ENCODE data around the gene FMN2.

The FMN2 gene

DNA sequence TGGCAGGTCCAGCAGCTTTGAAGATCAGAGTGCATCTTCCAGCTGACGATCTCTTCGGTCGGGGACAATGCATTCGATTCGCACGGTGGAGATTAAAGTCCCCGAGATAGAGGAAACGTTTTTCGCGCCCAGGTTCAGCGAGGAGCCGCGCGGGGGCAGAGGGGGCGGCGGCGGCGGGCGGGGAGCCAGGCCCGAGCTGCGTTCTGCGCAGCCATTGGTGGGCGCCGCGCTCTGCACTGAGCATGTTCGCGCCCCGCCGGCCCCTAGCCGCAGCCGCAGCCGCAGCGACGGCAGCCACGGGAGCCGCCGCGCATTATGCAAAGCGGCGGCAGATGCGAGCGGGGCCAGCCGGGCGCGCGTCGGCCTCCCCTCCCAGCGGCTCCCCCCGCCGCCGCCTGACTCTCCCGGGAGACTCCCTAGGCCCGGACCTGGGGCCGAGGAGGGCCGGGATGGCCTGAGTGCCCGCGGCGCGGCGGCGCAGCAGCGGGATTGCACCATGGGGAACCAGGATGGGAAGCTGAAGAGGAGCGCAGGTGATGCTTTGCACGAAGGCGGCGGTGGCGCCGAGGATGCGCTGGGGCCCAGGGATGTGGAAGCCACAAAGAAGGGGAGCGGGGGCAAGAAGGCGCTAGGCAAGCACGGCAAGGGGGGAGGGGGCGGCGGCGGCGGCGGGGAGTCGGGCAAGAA is at the start of gene FMN2:
Gene FMN2, plus strand, starts transcription at position 270 of the 687 bp plus-strand sequence. Its CDS starts 227 bp downstream, at position 497.
- DNase-seq (ENCODE audit: low read depth) = no peak

DNA sequence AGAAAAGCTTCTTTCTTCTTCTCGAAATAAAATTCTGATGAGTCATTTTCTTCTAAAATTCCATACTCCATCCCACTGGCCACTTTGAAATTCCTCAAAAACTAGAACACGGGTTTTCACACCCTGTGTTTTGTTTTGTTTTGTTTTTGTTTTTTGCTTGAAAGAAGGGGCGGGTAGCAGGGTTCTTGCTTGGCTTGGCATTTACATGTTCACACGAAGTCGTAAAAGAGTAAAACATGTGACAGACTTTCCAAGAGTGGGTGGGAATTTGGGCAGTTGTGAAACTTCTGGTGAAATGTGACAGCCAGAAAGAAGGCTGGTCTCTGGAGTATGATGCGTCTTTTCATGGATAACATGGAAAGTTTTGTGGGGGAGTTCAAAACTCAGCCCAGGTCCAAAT is 47.1 kb upstream of the FMN2 start:
- DNase-seq (ENCODE audit: low read depth) = no peak

DNA sequence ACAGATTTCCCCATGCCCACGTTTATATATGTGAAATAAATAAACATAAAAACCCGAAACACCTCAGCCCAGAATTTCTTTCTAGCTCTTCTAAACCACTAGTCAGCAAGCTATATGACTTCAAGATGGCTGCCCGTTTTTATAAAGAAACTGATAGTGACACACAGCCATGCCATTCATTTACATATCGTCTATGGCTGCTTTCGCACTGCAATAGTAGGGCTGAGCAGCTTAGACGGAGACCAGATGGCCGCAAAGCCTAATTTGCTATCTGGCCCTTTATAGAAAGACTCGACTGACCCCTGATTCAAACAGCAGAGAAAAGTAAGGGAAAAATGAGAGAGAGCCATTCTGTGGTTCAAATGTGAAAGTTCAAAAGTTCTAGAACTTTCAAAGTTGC is 45.7 kb upstream of the FMN2 start:
- DNase-seq (ENCODE audit: low read depth) = no peak

DNA sequence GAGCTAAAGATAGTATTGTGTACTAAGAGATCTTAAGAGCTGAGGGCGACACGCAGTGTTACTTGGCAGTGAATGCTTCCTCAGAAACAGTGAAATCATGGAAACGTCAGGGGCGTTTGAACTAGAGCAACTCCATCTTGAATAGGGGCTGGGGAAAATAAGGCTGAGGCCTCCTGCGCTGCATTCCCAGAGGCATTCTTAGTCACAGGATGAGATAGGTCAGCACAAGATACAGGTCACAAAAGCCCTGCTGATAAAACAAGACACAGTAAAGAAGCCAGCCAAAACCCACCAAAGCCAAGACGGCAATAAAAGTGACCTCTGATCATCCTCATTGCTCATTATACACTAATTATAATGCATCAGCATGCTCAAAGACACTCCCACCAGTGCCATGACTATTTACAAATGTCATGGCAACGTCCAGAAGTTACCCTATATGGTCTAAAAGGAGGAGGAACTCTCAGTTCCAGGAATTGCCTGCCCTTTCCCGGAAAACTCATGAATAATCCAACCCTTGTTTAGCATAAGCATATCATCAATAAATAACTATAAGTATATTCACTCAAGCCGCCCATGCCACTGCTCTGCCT is 37.5 kb upstream of the FMN2 start:
- DNase-seq (ENCODE audit: low read depth) = no peak

DNA sequence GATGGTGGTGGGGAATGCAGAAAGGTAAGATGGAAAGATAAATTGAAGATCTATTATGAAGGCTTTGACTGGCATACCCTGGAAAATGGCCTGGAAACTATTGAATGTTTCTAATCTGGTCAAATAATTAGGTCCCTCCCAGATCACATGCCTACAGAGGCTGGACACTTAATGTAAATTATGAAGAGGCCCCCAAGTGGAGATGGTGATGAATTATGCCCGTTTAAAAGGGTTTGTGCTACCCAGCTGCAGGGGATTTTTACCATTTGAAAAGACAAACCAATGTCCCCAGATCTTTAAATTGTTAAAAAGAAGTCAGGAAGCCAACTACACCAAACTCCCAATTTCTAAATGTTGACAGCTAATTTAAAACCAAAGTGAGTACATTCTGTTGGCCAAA is 35.7 kb upstream of the FMN2 start:
- no peak for DNase-seq (ENCODE audit: low read depth)

DNA sequence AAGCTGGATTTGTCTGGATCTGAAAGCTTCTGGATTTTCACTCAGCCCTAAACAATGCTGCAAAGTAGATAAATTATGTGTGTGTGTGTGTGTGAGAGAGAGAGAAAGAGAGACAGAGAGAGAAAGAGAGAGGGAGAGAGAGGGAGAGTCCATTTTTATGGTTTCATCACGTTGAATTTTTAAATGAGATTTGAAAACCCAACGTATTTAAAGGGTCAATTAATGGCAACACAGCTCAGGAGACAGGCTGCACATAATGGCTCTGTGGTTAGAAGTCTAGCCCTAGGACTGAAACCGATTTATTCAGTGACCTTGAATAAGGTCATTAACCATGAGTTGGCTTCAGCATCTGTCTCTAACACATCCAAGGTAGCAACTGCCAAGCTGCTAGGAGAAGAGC is 35.3 kb upstream of the FMN2 start:
- no peak for DNase-seq (ENCODE audit: low read depth)

DNA sequence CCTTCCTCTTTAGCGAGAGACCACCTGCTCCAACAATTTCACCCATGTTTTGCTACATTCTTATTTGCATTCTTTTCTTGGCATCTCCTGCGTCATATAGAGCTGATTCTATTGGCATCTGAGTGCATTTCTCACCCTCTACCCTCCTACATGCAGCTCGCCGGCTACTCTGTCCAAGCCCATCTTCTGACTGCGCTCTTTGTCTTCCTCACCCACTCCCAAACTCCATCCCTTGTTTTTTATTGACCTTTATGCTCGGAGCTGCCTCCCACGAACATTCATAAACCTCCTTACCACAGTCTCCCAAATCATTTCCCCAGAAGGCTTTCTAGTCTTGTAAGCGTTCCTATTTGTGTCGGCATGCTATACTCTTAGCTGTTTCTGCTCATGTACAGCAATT is 33.6 kb upstream of the FMN2 start:
- no peak for DNase-seq (ENCODE audit: low read depth)

DNA sequence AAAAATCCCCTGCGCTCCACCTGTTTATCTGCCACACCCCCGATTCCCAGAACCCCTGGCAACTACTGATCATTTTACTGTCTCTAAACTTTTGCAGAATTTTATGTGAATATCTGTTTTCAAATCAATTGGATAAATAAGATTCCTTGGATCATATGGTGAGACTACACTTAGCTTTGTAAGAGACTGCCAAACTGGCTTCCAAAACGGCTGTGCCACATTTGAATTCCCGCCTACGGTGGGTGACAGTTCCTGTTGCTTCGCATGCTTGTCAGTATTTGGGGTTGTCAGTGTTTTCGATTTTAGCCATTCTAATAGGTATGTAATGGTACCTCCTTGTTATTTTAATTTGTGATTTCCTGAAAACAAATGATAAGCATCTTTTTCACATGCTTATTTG is 22.7 kb upstream of the FMN2 start:
- DNase-seq (ENCODE audit: low read depth) = no peak

DNA sequence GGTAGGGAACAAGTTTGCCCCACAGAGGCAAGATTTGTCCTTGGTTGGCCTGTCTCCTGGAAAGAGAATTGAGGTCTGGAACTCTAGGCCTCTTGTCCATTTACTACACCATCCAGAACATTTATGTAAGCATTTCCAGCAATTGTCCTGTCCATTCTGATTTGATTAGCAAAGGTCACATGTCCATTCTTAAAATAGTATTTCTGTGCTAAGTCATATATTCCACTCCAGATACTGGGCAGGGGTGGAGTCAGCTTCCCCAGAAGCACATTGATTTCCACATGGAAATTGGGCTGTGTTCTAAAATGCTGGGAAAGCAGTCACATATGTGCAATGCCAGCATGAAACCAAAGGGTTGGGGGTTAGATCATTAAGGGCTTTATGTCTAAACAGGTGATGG is 21.5 kb upstream of the FMN2 start:
- no peak for DNase-seq (ENCODE audit: low read depth)

DNA sequence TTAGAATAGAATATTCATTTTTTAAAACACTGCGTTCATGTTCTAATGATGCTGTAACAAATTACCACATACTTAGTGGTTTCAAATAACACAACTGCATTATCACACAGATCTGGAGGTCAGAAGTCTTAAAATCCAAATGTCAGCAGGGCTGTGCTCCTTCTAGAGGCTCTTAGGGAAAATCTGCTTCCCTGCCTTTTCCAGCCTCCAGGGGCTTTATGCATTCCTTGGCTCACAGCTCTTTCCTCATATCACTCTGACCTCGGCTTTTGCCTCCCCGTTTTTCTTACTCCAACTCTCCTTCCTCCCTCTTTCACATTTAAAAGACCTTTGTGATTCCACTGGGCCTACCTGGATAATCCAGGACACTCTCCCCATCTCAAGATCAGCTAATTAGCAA is 18.6 kb upstream of the FMN2 start:
- no peak for DNase-seq (ENCODE audit: low read depth)

DNA sequence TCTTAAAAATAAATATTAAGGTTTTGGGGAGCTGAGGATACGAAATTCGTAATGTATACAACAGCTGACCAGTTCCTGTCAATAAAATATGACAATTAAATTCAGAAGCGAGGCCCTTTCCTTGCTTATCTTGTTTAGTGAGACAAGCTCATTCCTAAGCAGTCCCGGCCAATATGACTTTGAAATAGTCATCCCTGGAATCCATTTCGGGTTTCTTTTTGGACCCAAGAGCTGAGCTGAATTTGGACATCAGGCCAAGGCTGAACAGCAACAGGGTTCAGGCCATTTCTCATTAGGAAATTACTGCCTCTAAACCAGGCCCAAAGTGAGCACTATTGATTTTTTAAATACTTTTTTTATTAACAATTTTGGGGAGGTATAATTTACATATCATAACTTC is 17.3 kb upstream of the FMN2 start:
- DNase-seq (ENCODE audit: low read depth) = no peak

DNA sequence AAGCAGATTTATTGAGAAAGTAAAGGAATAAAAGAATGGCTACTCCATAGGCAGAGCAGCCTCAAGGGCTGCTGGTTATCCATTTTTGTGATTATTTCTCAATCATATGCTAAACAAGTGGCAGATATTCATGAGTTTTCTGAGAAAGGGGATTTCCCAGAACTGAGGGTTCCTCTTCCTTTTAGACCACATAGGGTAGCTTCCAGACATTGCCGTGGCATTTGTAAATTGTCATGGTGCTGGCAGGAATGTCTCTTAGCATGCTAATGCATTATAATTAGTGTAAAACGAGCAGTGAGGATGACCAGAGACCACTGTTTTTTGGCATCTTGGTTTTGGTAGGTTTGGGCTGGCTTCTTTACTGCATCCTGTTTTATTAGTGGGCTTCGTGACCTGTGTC is 16.8 kb upstream of the FMN2 start:
- no peak for DNase-seq (ENCODE audit: low read depth)

DNA sequence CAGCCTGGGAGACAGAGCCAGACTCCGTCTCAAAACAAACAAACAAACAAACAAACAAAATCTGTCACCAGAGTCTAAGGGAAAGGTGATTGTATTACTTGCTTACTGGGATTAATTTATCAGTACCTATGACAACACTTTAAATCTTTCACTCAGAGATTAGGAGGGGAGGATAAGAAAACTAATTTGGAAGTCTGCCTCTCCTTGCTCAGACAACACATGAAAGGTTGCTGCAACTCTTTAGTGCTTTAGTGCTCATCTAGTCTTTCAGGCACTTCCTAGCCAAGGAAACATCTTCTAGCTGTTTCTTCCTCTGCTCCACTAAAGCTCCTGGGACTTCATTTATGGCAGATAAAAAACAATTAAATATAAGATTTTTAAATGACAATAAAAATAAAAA is 7.3 kb upstream of the FMN2 start:
- DNase-seq (ENCODE audit: low read depth) = no peak

DNA sequence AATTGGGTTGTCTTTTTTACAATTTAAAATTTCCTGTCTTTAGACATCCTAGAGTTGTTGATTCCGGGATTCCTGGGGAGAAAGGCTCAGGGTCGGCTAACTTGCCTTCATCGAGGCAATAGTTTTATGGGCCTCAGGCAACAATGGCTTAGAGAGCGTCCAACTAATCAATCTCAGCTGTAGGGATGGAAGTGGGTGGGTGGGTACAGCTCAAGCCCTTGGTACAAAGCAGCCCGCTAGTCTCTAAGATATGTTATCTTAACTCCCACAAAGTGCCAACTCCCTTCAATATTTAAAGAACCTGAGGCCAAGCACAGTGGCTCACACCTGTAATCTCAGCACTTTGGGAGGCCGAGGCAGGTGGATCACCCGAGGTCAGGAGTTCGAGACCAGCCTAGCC is 6.9 kb upstream of the FMN2 start:
- DNase-seq (ENCODE audit: low read depth) = no peak

DNA sequence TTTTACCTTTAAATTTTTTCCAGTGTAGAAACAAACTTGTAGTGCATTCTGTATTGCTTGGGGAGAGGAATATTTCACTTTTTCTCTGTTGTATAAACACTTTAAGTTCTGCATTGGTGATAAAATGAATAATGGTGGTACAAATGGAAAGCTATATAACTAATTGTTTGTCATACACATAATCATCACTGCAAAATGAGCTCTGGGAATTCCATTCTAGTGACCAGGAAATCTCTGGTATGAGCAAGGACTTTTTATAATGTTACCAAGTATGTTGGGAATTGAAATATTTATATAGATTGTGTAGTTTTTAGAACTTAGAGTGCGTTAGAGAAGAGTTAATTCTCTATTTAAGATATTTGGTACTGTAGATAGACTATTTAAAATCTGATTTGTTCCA is 5.0 kb upstream of the FMN2 start:
- no peak for DNase-seq (ENCODE audit: low read depth)

DNA sequence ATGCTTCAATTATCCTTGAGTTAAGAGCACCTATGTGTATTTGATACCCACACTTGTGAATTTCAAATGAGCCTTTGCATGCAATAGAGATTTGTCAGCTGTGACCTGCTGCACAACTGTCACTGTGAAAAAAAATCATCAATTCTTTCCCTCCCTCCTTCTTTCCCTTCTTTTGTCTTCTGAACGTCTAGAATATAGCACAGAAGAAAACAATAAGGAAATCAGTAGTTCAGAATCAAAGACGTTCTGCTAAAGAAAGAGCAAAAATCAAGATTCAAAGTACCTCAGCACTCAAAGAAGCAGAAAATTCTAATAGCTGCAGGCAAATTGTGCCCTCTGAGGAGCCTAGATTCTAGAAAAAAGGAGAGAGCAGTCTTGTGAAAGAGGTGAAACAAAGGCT is 1.7 kb upstream of the FMN2 start:
- DNase-seq (ENCODE audit: low read depth) = no peak

DNA sequence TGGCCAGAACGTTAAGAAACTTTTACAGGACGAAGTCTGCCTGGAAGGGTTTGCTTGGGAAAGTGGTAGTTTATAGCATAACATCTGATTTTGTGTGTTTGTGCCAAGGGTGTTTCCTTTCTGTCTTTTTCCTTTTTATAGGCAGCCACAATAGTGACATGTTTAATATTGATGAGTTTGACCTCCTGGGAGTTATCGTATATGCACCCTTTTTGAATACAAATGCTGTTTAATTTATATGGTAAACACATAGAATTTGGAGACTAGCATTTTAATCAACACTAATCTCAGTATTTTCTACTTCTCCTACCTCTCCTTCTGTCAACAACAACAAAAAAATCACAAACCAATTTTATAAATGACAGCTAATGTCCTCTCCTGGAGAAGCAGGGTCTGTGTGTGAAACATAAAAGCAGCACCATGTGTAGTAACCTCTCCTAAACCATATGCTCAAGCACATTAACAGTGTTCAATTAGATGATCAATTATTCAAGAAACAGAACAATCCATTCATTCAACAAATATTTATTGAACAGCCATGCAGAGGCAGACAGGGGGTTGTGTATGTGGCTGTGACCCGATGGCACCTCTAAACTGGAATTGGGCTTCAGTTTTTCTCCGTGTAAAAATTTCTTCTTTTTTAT is 604 bp upstream of the FMN2 start:
- no peak for DNase-seq (ENCODE audit: low read depth)

DNA sequence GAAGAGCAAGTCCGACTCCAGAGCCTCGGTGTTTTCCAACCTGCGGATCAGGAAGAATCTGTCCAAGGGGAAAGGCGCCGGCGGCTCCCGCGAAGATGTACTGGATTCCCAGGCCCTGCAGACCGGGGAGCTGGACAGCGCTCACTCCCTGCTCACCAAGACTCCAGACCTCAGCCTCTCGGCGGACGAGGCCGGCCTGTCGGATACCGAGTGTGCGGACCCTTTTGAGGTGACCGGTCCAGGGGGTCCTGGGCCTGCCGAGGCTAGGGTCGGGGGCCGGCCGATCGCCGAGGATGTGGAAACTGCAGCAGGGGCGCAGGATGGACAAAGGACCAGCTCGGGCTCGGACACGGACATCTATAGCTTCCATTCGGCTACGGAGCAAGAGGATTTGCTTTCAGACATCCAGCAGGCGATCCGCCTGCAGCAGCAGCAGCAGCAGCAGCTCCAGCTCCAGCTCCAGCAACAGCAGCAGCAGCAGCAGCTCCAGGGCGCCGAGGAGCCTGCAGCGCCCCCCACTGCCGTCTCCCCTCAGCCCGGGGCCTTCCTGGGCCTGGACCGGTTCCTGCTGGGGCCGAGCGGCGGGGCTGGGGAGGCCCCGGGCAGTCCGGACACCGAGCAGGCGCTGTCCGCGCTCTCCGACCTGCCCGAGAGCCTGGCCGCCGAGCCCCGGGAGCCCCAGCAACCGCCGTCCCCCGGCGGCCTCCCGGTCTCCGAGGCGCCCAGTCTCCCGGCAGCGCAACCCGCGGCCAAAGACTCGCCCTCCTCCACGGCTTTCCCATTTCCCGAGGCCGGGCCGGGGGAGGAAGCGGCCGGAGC is 827 bp downstream of the FMN2 start:
- no peak for DNase-seq (ENCODE audit: low read depth)

DNA sequence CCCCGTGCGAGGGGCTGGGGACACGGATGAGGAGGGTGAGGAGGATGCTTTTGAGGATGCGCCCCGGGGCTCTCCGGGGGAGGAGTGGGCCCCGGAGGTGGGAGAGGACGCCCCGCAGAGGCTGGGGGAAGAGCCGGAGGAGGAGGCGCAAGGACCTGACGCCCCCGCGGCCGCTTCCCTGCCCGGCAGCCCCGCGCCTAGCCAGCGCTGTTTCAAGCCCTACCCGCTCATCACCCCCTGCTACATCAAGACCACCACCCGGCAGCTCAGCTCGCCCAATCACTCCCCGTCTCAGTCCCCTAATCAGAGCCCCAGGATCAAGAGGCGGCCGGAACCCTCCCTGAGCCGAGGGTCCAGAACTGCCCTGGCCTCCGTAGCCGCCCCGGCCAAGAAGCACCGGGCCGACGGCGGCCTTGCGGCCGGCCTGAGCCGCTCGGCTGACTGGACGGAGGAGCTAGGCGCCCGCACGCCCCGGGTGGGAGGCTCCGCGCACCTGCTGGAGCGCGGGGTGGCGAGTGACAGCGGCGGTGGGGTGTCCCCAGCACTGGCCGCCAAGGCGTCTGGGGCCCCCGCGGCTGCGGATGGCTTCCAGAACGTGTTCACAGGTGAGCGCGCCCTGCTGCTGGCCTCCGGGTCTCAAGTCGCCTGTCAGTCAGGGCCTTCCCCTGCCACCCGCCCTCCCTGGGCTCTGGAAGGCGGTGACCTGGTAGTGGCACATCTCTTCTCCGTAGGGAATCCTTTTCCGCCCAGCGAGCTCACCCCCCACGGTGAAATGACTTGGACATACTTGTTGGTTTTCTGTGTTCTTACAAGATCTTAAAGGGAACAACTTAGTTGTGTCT is 1.7 kb downstream of the FMN2 start:
- DNase-seq (ENCODE audit: low read depth) = no peak

DNA sequence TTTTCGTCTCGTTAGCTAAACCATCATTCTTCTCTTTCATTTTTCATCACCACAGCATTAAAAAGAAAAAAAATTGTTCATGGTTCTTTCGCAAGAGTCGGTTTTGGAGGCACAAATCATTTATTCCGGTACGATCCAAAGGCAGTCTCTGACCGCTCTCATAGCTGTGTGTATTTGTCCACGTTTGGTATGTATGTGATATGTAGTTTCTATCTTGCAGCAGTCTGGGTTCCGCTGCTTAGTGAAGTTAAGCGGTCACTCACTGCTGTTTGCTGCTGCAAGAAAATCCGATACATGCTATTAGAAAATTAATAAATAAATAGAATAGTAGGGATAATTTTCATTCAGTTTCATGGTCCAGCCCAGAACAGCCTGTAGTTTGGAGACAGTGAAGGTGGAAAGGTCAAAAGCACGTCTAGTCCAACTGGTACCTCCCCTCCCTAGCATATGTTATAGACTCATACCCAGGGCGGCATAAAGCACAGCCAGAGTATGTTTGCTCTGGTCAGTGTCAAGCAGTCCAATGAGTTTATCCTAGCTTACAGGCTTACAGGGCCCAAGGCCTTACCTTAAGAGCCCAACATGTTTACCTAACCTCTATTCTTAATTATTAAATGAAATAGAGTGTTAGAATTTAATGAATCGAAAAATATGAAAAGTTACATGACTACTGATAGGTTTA is 2.5 kb downstream of the FMN2 start:
- DNase-seq (ENCODE audit: low read depth) = no peak

DNA sequence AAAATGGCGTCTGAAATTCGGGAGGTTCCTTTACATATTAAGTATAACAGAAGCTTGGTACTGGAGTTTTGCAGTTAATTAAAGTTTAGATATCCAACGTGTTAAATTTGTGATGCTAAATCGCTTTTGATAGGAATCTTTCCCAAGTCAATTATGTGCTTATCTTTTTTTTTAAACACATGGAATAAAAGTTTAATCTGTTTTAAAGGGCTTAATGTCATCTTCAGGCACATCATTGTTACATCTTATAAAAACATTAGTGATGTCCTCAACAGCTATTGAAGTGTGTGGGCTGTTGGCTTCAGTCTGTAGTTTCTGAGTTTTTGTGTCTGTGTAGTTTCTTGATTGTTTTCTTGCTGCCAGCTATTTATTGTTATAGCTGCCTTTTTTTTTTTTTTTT is 5.3 kb downstream of the FMN2 start:
- no peak for DNase-seq (ENCODE audit: low read depth)

Measured in activated T-cell treated with anti-CD3 and anti-CD28 coated beads for 24 hours (primary cell).